Esophagus (tissue), 2 donors: ENCODE results near the gene NUDT6. TPM values are rescaled to one million over a fixed set of nuclear protein-coding genes. Genes with fewer than 3 reads are reported as not detected.
"Not testable (repeated sequence)": the region's sequence is repeated elsewhere in the genome, so short reads cannot be mapped to it uniquely, and the experiment has no call there.

Experiments
- H3K27ac ChIP-seq, 2 donors: one replicate each; pipeline ENCODE4 v1.5.1; 2013; ENCODE audit warnings: low read depth in 2 of 2, mild to moderate bottlenecking in 2 of 2, inconsistent platforms in 1 of 2, low read length in 1 of 2, moderate library complexity in 1 of 2
- H3K27me3 ChIP-seq, 2 donors: one replicate each; pipeline ENCODE4 v1.6.1; 2013; ENCODE audit warnings: low read length in 2 of 2, control low read depth in 1 of 2, mild to moderate bottlenecking in 1 of 2; ENCODE audit not compliant: insufficient read depth in 2 of 2, control insufficient read depth in 1 of 2
- H3K36me3 ChIP-seq, 2 donors: one replicate each; pipeline ENCODE4 v1.6.1; 2013; ENCODE audit warnings: low read length in 1 of 2; ENCODE audit not compliant: control insufficient read depth in 2 of 2, insufficient read depth in 2 of 2
- H3K4me1 ChIP-seq, 2 donors: one replicate each; pipeline ENCODE4 v1.6.1; 2013; ENCODE audit warnings: low read length in 1 of 2; ENCODE audit not compliant: control insufficient read depth in 2 of 2, insufficient read depth in 2 of 2
- H3K4me3 ChIP-seq, 2 donors: one replicate each; pipeline ENCODE4 v1.5.1; 2013; ENCODE audit warnings: low read length in 2 of 2, mild to moderate bottlenecking in 2 of 2, low read depth in 1 of 2, moderate library complexity in 1 of 2
- H3K9me3 ChIP-seq, 2 donors: one replicate each; pipeline ENCODE4 v1.6.1; 2013; ENCODE audit warnings: mild to moderate bottlenecking in 2 of 2, low read depth in 1 of 2, low read length in 1 of 2, moderate library complexity in 1 of 2; ENCODE audit not compliant: control insufficient read depth in 2 of 2, insufficient read depth in 1 of 2
- WGBS, 2 donors: extraction: QIAGEN DNeasy Blood & Tissue Kit; methylation state at CpG; one replicate each; pipeline ENCODE4 v1.1.7; 2013; 5-methylcytosine and 5-hydroxymethylcytosine counted together
- polyA plus RNA-seq, 2 donors: library from polyadenylated mRNA; stranded (reverse); fragments of 200-250 nt; gene quantifications; one replicate each; pipeline ENCODE4 v1.2.3, GENCODE V29; 2013
- donor health status: healthy with polysubstance abuse.
- donor health status: Bipolar disorder and iron deficiency.

Gene NUDT6
- polyA plus RNA-seq, 2 donors = 2.9 to 5.7 TPM

- Histone ChIP-seq H3K27me3 (no peaks in the 10 kb centered on the region), H3K27ac (no peak overlapping the region)
- 76 to 83% methylated on average over 4 of the region's 4 CpGs for WGBS, 2 donors
These were observed 57.0 kb downstream of the NUDT6 start for GRCh38 chr4:122865425-122865824.

GRCh38 chr4:122863639-122864038 is 58.8 kb downstream of the NUDT6 start:
- no peak overlapping the region for H3K4me3 ChIP-seq
- H3K27me3 ChIP-seq = no peaks in the 10 kb centered on the region
- no peaks in the 10 kb centered on the region for H3K36me3 ChIP-seq
- H3K4me1 ChIP-seq = no peaks in the 10 kb centered on the region
- H3K9me3 ChIP-seq = no peaks in the 10 kb centered on the region
- WGBS, 2 donors = 48 to 72% methylated on average over 1 of the region's 1 CpG
- H3K27ac ChIP-seq = no peak overlapping the region

More at GRCh38 chr4:122865425-122865824, 57.0 kb downstream of the NUDT6 start:
- no peaks in the 10 kb centered on the region for H3K36me3 ChIP-seq
- H3K4me3 ChIP-seq = no peak overlapping the region
- no peaks in the 10 kb centered on the region for H3K9me3 ChIP-seq
- no peaks in the 10 kb centered on the region for H3K4me1 ChIP-seq

GRCh38 chr4:122861172-122861943 is 61.0 kb downstream of the NUDT6 start:
- H3K27me3 ChIP-seq = no peaks in the 10 kb centered on the region
- no peak overlapping the region for H3K27ac ChIP-seq
- no peaks in the 10 kb centered on the region for H3K4me1 ChIP-seq
- WGBS, 2 donors = 81 to 90% methylated on average over 2 of the region's 2 CpGs
- no peaks in the 10 kb centered on the region for H3K36me3 ChIP-seq
- no peaks in the 10 kb centered on the region for H3K9me3 ChIP-seq
- H3K4me3 ChIP-seq = no peak overlapping the region

- Histone ChIP-seq H3K36me3 (no peaks in the 10 kb centered on the region), H3K4me3 (no peak overlapping the region), H3K27me3 (no peaks in the 10 kb centered on the region), H3K9me3 (no peaks in the 10 kb centered on the region), H3K27ac (no peak overlapping the region), H3K4me1 (peaks cover 0 to 2% of the 10 kb centered on the region in 2 donors)
- WGBS, 2 donors = 78% methylated on average over 2 of the region's 2 CpGs
These were observed 63.7 kb downstream of the NUDT6 start for GRCh38 chr4:122858705-122859104.

GRCh38 chr4:122857160-122857559 is 65.2 kb downstream of the NUDT6 start:
- 87 to 94% methylated on average over 2 of the region's 2 CpGs for WGBS, 2 donors

GRCh38 chr4:122855353-122855890 is 67.0 kb downstream of the NUDT6 start:
- no peak overlapping the region for H3K4me3 ChIP-seq
- peaks cover 0 to 2% of the 10 kb centered on the region in 2 donors for H3K4me1 ChIP-seq
- no peaks in the 10 kb centered on the region for H3K9me3 ChIP-seq
- peak overlapping the region in 1 of 2 donors; percentile 78 for H3K27ac ChIP-seq
- WGBS, 2 donors = 32 to 57% methylated on average over 2 of the region's 2 CpGs
- H3K36me3 ChIP-seq = no peaks in the 10 kb centered on the region
- H3K27me3 ChIP-seq = no peaks in the 10 kb centered on the region

More at GRCh38 chr4:122857160-122857559, 65.2 kb downstream of the NUDT6 start:
- Histone ChIP-seq H3K36me3 (no peaks in the 10 kb centered on the region), H3K4me1 (peaks cover 0 to 2% of the 10 kb centered on the region in 2 donors), H3K4me3 (no peak overlapping the region), H3K9me3 (no peaks in the 10 kb centered on the region), H3K27ac (no peak overlapping the region), H3K27me3 (no peaks in the 10 kb centered on the region)

GRCh38 chr4:122854447-122855352 is 67.7 kb downstream of the NUDT6 start:
- Histone ChIP-seq H3K4me3 (peak overlapping the region in 1 of 2 donors; percentile 11), H3K9me3 (no peaks in the 10 kb centered on the region), H3K36me3 (no peaks in the 10 kb centered on the region), H3K4me1 (peaks cover 0 to 2% of the 10 kb centered on the region in 2 donors), H3K27me3 (no peaks in the 10 kb centered on the region), H3K27ac (peak overlapping the region; percentile 14 to 63)
- 34 to 38% methylated on average over 10 of the region's 10 CpGs for WGBS, 2 donors

- no peak overlapping the region for H3K4me3 ChIP-seq
- peaks cover 0 to 2% of the 10 kb centered on the region in 2 donors for H3K4me1 ChIP-seq
- H3K27ac ChIP-seq = no peak overlapping the region
- H3K27me3 ChIP-seq = no peaks in the 10 kb centered on the region
- H3K36me3 ChIP-seq = no peaks in the 10 kb centered on the region
- H3K9me3 ChIP-seq = no peaks in the 10 kb centered on the region
These were observed 70.8 kb downstream of the NUDT6 start for GRCh38 chr4:122851568-122851967.

GRCh38 chr4:122849789-122850188 is 72.6 kb downstream of the NUDT6 start:
- H3K27ac ChIP-seq, H3K27me3 ChIP-seq, H3K4me1 ChIP-seq, H3K36me3 ChIP-seq, H3K9me3 ChIP-seq, H3K4me3 ChIP-seq: not testable (repeated sequence)
- 96% methylated on average over 3 of the region's 3 CpGs for WGBS, 2 donors
